Ramos (cell line): ENCODE measurements around the gene ACLY.

Experiments
- in situ Hi-C: fragments of 300-500 bp; cut with MboI; formaldehyde crosslinking; loops from one replicate; pipeline ENCODE4 v1.14.3; 2022; ENCODE audit warnings: low sequenced_read_pairs; ENCODE audit not compliant: unreplicated experiment

ACLY gene

DNA sequence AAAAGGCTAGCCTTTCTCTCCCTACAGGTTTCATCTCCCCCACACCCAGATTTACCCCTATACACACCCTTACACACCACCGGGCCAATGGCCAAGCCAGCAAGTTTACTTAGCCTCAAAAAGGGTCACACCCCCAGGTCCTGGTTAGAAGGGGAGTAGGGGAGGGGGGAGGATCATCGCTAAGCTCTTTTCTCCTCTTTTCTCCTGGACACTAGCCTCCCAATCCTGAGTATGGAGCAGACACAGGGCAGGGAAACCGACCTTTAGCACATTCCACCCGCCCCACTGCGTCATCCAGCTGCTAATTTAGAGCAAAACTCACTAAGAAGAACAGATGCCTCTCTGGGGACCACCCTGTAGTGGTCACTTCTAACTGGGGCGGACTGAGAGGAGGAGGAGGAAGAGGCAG lies 4.4 kb downstream of the ACLY start:
- in situ Hi-C loops = no loop called here

DNA sequence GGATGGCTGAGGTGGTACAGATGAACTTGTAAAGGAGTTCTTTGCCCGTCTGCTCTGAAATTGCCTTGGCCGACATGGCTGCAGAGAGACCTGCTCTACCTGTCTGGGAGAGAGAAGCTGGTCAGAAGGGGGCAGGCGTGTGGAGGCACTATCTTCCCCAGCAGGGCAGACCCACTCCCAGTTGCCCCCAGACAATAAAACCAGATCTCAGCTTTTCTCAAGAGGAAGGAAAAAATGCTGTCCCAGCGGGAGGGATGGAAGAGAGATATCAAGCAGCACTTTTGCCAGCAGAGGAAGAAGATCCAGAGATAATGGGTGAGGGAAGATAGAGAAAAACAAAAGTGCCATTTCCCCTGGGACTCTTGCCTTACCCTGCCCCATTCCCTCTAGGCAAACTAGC lies 5.0 kb downstream of the ACLY start:
- in situ Hi-C loops = no loop called here

DNA sequence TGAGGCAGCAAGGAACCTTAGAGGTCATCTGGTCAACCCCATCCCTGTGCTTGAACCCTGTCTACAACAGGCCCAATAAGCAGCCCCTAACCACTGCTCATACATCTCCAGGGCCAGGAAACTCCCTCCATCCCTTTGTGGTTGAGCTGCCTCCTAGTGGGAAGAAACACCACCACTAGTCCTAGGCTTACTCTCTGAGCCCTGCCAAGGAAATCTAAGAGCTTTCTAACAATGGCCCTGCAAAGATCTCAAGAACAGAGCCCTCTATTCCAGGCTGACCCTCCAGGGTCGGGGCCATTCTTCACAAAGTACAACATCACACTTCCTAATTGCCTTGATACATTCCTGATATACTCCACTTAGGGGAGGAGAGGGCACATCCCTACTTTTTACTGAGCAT lies 5.8 kb downstream of the ACLY start:
- in situ Hi-C loops = no loop called here

DNA sequence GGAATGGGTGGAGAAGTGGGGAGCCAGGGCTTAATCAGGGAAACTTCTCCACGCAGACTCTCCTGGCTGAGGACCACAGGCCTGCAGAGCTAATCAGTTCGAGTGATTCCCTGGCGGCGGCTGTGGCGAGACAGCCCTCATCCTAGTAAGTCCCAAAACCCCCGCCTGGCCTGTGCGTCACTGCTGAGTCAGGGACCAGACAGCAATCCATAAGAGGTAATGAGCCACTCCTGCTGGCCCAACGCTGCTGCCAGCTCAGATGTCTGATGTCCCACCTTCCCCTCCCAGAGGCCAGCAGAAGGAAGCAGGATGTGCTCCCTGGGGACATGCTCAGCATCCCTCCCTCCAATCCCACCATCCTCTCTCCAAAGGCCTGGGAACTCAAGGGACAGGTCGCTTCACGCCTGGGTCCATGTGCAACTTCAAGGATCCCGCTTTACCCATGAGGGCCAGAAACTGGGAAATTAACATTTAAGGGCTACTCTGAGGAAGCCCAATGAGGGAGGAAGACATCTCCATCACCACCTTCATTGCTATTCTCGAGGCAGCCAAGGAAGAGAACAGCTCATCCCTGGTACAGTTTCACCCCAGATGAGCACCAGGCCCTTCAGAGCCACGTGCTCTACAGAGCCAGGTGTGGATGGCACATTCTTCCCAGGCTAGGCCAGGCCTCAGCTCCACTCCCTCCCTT lies 7.9 kb downstream of the ACLY start:
- in situ Hi-C loops = no loop called here

DNA sequence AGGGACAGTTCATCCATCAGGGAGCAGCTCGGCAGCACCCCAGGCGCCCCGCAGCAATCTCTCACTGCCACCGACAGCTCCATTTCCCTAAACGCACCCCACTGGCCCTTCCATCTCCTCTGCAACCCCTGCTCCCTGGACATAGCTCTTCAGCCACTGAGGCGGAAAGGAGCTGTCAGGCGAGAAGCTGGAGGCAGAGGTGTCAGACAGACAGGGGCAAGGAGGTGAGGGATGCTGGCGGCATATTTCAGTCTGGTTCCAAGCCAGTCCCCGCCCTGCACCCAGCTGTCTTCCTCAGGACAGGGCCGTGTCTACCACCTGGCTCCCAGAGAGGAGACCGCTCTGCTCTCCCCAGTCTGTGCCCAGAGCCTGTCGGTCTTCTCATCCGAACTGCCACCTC lies 9.7 kb downstream of the ACLY start:
- in situ Hi-C loops = no loop called here

DNA sequence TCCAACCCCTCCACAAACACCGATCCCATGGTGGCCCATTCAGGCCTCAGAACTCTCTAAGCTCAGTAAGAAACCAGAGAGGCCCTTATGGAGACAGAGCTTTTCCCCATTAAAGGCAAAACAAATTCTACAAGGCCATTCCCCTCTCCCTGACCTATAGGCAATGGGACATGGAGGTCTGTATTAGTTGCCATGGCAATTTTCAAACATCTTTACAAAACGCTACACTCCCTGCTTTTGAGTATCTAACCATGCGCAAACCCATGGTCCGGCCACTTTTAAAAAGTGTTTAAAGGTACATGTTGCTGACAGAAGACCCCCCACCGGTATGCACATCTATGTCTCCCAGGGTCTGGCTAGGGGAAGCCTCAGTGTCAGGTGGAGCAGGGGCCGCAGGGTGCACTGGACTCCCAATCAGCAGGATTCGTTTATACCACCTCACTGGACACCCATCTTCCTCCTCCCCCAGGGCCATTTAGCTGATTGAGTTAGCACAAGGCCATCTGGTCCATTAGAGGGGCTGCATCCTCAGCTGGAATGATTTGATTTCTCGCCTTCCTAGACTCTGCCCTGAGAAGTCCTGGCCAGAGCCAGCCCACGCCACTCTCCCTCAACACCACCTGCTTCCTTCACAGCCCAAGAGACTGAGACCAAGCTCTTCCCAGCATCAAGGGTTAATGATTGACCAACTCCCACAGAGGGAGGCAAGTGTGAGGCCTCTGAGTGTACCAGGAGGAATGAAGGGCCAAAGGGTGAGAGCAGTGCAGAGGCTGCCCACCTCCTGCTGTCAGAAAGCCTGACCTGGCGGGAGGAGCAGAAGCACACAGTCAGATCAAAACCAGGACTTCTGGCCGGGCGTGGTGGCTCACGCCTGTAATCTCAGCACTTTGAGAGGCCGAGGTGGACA lies 10.9 kb downstream of the ACLY start:
- in situ Hi-C loops = no loop called here

DNA sequence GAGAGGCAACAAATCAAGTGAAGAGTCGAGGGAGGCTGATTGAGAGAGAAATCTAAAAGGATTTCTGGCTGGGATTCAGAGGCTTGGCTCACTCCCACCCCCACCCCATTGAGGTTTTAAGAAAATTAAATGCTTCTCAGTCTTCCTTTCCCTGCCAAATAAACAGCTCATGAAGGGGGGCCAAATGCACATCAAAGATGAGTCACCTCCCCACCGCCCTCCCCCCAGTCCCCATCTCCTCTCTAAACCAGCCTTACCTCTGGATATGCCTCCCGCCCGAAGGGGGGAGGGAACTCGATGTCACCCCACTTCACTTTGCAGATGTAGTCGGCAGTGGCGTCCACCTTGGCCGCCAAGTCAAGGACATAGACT lies 11.6 kb downstream of the ACLY start:
- in situ Hi-C loops = no loop called here

DNA sequence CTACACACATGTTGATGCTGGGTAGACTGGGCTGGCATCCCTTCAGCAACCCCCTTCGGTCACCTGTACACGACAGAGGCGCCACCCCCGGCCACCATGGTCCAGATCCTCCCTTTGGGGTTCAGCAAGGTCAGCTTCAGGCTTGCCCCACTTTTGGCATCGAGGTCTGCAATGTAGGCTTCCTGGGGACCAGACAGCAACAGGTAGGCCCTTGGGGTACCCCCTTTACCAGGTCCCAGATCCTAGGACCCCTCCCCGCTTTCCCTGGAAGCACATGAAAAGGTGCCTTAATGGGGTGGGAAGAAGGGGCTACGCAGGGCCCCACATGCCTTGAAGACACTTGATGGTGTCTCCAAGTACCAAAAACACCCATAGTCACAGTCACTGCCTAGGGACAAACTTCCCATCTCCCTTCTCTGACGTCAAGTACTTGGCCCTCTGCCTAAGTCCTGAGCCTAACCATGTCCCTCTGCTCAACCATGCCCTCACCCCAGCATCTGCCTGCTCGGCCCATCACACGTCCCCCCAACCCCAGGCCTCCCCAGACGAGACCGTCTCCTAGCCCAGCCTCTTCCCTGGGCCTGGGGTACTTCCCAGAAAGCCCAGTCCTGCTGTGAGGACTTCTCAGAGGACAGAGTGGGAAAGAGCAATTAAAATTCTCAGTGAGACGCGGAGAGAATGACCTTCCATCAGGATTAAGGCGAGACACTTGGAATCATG lies 12.1 kb downstream of the ACLY start:
- in situ Hi-C loops = no loop called here

DNA sequence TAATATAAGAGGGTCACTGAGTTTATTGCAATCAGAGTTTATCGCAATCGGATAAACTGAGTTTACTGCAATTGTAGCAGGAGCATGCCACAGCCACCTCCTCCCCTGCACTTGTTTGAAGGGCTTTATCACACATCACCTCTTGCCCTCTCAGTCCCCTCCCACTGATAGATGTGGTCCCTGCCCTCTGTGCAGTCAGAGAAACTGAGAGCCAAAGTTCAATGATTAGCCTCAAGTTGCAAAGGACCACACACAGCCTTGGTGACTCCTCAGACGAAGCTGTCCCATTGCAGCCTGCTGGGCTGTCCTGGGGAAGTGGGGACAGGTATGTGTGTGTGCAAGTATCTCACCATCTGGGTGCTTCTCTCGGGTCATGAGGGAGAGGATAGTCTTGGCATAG lies 13.6 kb downstream of the ACLY start:
- in situ Hi-C loops = no loop called here

DNA sequence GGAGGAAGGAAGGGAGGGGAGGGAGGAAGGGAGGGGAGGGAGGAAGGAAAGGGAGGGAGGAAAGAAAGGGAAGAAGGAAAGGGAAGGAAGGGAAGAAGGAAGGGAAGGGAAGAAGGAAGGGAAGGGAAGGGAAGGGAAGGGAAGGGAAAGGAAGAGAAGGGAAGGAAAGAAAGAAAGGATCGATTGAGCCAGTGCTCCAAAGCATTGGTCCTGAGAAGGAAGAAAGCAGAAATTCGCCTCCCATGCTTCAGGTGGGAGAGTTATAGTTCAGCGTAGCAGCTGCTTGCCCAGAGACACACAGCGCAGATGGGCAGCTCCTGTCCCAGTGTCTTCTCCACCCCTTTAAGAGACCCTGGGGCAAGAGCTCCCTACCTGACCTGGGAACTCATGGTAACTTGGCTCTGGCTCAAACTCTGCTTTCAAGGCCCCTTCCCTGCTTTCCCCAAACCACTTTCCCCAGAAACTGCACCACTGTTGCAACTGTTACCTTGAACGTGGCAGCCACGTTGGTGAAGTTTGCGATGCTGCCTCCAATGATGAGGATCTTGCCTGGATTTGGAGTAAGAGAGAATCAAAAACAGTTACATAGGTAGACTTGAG lies 14.4 kb downstream of the ACLY start:
- in situ Hi-C loops = no loop called here

DNA sequence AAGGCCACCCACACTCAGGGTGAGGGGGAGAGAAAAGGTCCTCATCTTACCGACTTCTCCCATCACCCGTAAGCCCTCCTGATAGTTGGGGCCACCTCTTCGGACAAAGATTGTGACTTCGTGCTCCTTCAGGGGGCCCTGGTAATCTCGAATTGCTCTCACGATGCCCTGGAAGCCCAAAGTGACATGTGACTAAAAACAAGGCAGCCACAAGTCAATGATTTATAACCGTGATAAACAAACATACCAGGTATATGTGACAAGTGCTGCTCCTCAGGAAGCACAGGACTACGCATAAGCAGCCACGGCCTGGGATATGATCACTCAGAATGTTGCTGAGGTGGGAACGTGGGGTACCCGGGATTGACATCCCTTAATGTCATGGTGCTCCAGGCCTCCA lies 17.1 kb downstream of the ACLY start:
- in situ Hi-C loops = no loop called here

DNA sequence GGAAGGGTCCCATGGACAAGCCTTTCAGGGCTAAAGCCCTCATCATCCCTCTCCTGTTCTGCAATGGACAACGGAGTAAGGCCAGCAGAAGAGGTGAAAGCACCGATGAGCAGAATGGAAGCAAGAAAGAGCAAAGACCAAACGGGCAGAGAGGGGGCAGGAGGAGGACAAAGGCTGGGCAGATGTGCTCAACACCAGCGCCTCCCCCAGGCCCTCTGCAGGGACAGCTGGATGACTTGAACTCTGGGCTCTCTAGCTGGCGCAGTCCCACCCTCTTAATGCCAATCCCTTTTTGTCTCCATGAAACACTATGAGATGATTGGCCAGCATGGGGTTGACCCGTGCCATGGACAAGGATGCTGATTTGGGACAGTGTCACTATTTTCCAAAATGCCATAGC lies 22.0 kb downstream of the ACLY start:
- in situ Hi-C loops = no loop called here

DNA sequence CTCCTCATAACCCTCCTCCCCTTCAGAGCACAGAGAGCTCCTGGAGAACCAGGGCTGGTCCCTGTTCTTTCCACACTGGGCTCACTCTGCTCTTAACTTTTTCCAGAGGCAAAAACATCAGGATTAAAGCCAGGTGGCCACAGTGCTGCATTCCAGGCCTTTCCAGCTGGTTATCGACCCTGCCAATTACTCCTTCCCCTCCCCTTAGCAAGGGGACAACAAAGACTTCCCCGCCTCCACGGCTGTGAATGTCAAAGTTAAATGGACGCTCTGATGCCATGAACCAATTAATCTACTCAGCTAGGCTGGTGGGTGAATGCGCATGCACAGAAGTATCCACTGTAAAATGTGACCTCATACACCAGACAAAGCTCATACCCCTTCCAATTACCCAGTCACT lies 23.1 kb downstream of the ACLY start:
- in situ Hi-C loops = no loop called here

DNA sequence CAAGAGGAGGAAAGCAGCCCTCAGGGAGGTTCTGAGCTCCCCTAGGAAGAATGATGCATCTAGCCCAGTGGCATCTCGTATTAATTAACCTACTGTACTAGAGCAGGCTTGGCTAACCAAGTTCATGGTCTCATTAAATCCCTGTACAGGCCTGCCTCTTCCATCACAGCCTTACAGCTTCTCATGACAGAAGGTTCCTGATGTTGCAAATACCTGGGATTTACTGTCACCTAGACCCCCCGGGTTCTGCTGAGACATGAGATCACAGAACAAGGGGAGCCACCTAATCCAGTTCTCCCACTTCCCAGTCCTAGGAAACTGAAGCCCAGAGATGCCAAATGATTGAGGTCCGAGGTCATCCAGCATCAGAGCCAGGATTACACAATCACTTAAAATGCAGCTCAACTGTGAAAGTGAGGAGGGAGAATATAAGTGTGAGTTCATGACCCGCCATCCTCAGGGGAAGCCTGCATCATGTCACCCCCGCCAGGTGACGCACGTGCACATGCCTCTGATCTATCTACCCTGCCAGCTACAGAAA lies 23.9 kb downstream of the ACLY start:
- in situ Hi-C loops = no loop called here

DNA sequence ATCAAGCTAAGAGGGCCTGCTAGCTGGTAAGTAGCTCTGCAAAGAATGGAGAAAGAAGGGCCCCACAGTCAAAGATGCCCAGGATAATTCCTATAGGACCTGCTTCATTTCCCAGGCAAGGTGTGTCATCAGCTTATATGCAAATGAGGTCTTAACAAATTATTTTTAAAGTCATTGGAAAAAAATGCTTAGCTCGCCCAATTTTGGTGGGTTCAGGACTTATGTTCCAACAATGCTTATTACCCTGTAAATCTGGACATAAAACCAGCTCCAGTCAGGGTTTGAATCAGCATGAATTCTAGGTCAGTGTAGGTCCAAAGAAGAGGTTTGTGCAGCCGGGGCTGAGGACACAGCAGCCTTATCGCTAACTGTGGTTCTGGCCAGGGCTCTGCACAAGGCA lies 25.4 kb downstream of the ACLY start:
- in situ Hi-C loops = no loop called here

DNA sequence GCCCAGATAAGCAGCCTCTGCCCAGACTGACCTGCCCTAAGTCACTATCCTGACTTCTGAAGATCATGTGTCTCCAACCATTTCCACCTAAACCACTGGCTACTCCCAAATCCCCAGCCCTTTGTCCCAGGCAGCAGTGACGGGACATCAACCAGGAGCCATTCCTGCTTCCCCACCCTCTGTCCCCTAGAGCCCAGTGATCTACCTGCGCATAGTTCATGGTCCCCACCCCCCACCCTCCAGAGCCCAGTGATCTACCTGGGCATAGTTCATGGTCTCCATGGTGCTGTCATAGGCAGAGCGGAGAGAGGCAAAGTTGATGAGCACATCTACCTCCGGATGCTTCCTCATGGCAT lies 26.8 kb downstream of the ACLY start:
- in situ Hi-C loops = no loop called here

DNA sequence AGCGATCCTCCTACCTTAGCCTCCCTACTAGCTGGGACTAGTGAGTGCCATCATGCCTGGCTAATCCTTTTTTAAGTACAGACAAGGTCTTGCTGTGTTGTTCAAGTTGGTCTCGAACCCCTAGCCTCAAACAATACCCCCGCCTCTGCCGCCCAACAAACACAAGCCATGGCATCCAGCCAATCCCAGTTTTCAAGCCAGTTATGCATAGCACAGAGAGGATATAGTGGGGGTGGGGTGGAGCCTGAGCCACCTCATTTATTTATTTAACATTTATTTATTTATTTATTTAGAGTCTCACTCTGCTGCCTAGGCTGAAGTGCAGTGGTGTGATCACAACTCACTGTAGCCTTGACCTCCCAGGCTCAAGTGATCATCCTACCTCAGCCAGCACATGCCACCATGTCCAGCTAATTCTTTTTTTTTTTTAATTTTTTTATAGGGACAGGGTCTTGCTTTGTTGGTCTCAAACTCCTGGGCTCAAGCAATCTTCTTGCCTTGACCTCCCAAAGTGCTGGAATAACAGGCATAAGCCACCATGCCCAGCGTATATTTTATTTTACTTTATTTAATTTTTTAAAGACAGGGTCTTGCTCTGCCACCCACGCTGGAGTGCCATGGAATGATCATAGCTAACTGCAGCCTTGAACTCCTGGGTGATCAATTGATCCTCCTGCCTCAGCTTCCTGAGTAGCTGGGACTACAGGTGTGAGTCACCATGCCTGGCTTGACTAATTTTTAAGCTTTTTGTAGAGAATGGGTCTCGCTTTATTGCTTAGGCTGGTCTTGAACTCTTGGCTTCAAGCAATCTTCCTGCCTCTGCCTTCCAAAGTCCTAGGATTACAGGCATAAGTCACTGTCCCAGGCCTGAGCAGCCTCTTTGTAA lies 27.4 kb downstream of the ACLY start:
- in situ Hi-C loops = no loop called here

DNA sequence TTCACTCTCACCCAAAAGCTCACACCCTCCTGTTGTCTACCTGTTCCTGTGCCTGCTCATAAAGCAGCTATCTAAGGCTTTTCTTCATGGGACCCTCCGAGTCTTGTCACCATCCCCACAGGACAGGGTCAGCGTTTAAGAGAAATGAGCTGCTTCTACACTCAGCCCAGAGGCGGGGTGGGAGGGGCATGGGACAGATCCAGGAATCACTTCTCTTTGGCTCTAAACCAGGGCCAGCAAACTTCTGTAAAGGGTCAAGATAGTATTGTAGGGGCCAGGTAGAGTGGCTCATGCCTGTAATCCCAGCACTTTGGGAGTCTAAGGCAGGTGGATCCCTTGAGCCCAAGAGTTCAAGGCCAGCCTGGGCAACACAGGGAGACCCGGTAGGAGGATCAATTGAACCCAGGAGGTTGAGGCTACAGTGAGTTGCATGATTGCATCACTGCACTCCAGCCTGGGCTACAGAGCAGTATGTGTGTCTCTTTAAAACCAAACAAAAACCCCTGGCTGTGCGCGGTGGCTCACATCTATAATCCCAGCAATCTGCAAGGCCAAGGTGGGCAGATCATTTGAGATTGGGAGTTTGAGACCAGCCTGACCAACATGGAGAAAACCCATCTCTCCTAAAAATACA lies 30.3 kb downstream of the ACLY start:
- in situ Hi-C loops = no loop called here

DNA sequence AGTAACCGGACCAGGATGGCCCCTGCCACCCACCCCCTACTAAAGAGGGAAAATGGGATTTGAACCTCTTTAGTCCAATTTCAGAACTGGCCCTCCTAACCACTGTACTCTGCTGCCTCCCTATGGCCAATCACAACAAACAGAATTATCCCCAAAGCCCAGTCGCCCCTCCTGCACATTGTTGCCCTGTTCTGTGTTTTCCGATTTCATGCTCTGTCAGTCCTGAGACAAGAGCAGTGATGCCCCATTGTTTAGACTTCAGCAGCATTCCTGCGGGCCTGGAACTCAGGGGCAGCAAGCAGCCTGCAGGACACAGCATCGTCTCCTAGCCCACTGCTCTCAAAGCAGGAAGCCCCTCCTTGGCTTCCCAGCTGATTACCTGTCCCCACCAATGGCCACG lies 33.0 kb downstream of the ACLY start:
- in situ Hi-C loops = no loop called here
